Measurements from ENCODE around the gene ALDH7A1. TPM values are rescaled to one million over a fixed set of nuclear protein-coding genes. Genes with fewer than 3 reads are reported as not detected.

ALDH7A1 gene
- total and polyA plus RNA-seq, 8 donors = 15.9 to 28.7 (median 22.7) TPM

- no peak overlapping the region for H3K27ac ChIP-seq
- no peak overlapping the region for H3K4me3 ChIP-seq
- no peaks in the 10 kb centered on the region for H3K27me3 ChIP-seq
- WGBS, 2 donors = 5% methylated on average over 5 of the region's 5 CpGs
- no peak for TF ChIP-seq CTCF (IDR thresholded peaks at IDR 0.05)
- H3K4me1 ChIP-seq = peaks cover 0 to 9% (median 0%) of the 10 kb centered on the region in 3 donors
- intact Hi-C loops (cut with DNase I) = no loop called here
- no peaks in the 10 kb centered on the region for H3K9me3 ChIP-seq
- peak in 3 of 4 donors; percentile 50 to 76 (median 57) for ATAC-seq
- no peak for FAIRE-seq
- no peaks in the 10 kb centered on the region for H3K36me3 ChIP-seq
- DNase-seq = no peak
Measured at GRCh38 chr5:126503602-126504104, 91.4 kb downstream of the ALDH7A1 start.

- TF ChIP-seq CTCF (IDR thresholded peaks at IDR 0.05) = no peak
- 83 to 91% methylated on average over 10 of the region's 10 CpGs for WGBS, 2 donors
- no peaks in the 10 kb centered on the region for H3K27me3 ChIP-seq
- FAIRE-seq = no peak
- H3K4me1 ChIP-seq = peaks cover 0 to 9% (median 0%) of the 10 kb centered on the region in 3 donors
- H3K9me3 ChIP-seq = no peaks in the 10 kb centered on the region
- no peak overlapping the region for H3K27ac ChIP-seq
- intact Hi-C loops (cut with DNase I) = no loop called here
- ATAC-seq = no peak
- H3K36me3 ChIP-seq = no peaks in the 10 kb centered on the region
- no peak overlapping the region for H3K4me3 ChIP-seq
- DNase-seq = no peak
Measured at GRCh38 chr5:126501448-126501847, 93.6 kb downstream of the ALDH7A1 start.

GRCh38 chr5:126499853-126500342, 95.1 kb downstream of the ALDH7A1 start:
- FAIRE-seq (no peak), ATAC-seq (peak in 3 of 4 donors; percentile 36 to 79 (median 47)), DNase-seq (no peak)
- no peak overlapping the region for H3K27ac ChIP-seq
- intact Hi-C loops (cut with DNase I) = no loop called here
- peak; percentile 16 to 48 (median 36) for TF ChIP-seq CTCF (IDR thresholded peaks at IDR 0.05)
- peaks cover 0 to 9% (median 0%) of the 10 kb centered on the region in 3 donors for H3K4me1 ChIP-seq
- H3K36me3 ChIP-seq = no peaks in the 10 kb centered on the region
- 77 to 91% methylated on average over 3 of the region's 3 CpGs for WGBS, 2 donors
- no peaks in the 10 kb centered on the region for H3K27me3 ChIP-seq
- no peaks in the 10 kb centered on the region for H3K9me3 ChIP-seq
- no peak overlapping the region for H3K4me3 ChIP-seq

- intact Hi-C loops (cut with DNase I) = no loop called here
- H3K4me3 ChIP-seq = no peak overlapping the region
- DNase-seq (no peak), FAIRE-seq (no peak), ATAC-seq (no peak)
- no peaks in the 10 kb centered on the region for H3K36me3 ChIP-seq
- H3K9me3 ChIP-seq = no peaks in the 10 kb centered on the region
- no peak for TF ChIP-seq CTCF (IDR thresholded peaks at IDR 0.05)
- H3K27me3 ChIP-seq = no peaks in the 10 kb centered on the region
- 52 to 55% methylated on average over 2 of the region's 2 CpGs for WGBS, 2 donors
- peaks cover 0 to 9% (median 0%) of the 10 kb centered on the region in 3 donors for H3K4me1 ChIP-seq
- no peak overlapping the region for H3K27ac ChIP-seq
Measured at GRCh38 chr5:126499278-126499677, 95.7 kb downstream of the ALDH7A1 start.

GRCh38 chr5:126497506-126497905, 97.5 kb downstream of the ALDH7A1 start:
- Histone ChIP-seq H3K4me1 (no peaks in the 10 kb centered on the region), H3K27me3 (no peaks in the 10 kb centered on the region), H3K36me3 (no peaks in the 10 kb centered on the region), H3K9me3 (no peaks in the 10 kb centered on the region), H3K4me3 (no peak overlapping the region), H3K27ac (no peak overlapping the region)
- intact Hi-C loops (cut with DNase I) = no loop called here
- no peak for ATAC-seq
- no peak for FAIRE-seq
- 82 to 84% methylated on average over 5 of the region's 5 CpGs for WGBS, 2 donors
- no peak for TF ChIP-seq CTCF (IDR thresholded peaks at IDR 0.05)
- no peak for DNase-seq

All from pancreas (tissue), 10 donors.